ENCODE results near the gene MPZL3.

- TF ChIP-seq EP300 (IDR thresholded peaks at IDR 0.05) (no peak), CTCF (IDR thresholded peaks at IDR 0.05) (no peak)
These were observed 30.4 kb upstream of the MPZL3 start for GRCh38 chr11:118282606-118283005.

Data from stomach (tissue), 4 donors.